Keratinocyte (primary cell): Measurements from ENCODE around the gene MAPK7. TPM values are rescaled to one million over a fixed set of nuclear protein-coding genes. Genes with fewer than 3 reads are reported as not detected.

ENCODE experiments used
- DNase-seq: peaks from one replicate; pipeline ENCODE4 v3.0.0-alpha.2; 2011; ENCODE audit warnings: low read depth, missing footprints, low spot score
- FAIRE-seq: peaks from 2 replicates; lab custom pipeline; 2011; peaks lifted over from hg19 to GRCh38; lab: Jason Lieb, UNC
- H2AFZ ChIP-seq: 2 replicates; pipeline ENCODE4 v1.6.0; 2012; ENCODE audit warnings: low read length, control low read depth, inconsistent platforms; ENCODE audit not compliant: control insufficient read depth
- H3K27ac ChIP-seq: 2 replicates; pipeline ENCODE4 v1.5.1; 2011; ENCODE audit warnings: low read length; ENCODE audit not compliant: control insufficient read depth, insufficient read depth
- H3K27me3 ChIP-seq: 3 replicates; pipeline ENCODE4 v1.6.0; 2011; ENCODE audit warnings: low read length; ENCODE audit not compliant: control insufficient read depth, insufficient read depth; ENCODE audit errors: extremely low read depth
- H3K36me3 ChIP-seq, 2 experiments: 2 replicates in 1 of 2; 3 replicates in 1 of 2; pipeline ENCODE4 v1.5.1; 2011; ENCODE audit warnings: low read length in 2 of 2, mild to moderate bottlenecking in 1 of 2; ENCODE audit not compliant: control insufficient read depth in 2 of 2, insufficient read depth in 2 of 2; ENCODE audit errors: extremely low read depth in 1 of 2
- H3K4me1 ChIP-seq: 3 replicates; pipeline ENCODE4 v1.5.1; 2011; ENCODE audit warnings: low read length; ENCODE audit not compliant: control insufficient read depth, insufficient read depth; ENCODE audit errors: extremely low read depth
- H3K4me2 ChIP-seq: 3 replicates; pipeline ENCODE4 v1.6.0; 2011; ENCODE audit warnings: low read depth, low read length; ENCODE audit not compliant: control insufficient read depth, insufficient read depth; ENCODE audit errors: extremely low read depth
- H3K4me3 ChIP-seq, 3 experiments: fragments of 200-600 bp in 1 of 3; sonication (generic) in 1 of 3; 2 replicates in 2 of 3; 3 replicates in 1 of 3; pipeline ENCODE4 v1.5.1; 2011 to 2016; ENCODE audit warnings: low read length in 3 of 3, mild to moderate bottlenecking in 3 of 3, control low read depth in 2 of 3, inconsistent platforms in 1 of 3, low read depth in 1 of 3, mixed read lengths in 1 of 3, mixed run types in 1 of 3, moderate library complexity in 1 of 3; ENCODE audit not compliant: control insufficient read depth in 2 of 3, insufficient read depth in 2 of 3; ENCODE audit errors: extremely low read depth in 1 of 3
- H3K79me2 ChIP-seq: 2 replicates; pipeline ENCODE4 v1.6.0; 2012; ENCODE audit warnings: low read length; ENCODE audit not compliant: control insufficient read depth, insufficient read depth
- H3K9ac ChIP-seq: 3 replicates; pipeline ENCODE4 v1.6.0; 2011; ENCODE audit warnings: low read length; ENCODE audit not compliant: control insufficient read depth, insufficient read depth; ENCODE audit errors: extremely low read depth
- H3K9me1 ChIP-seq: 3 replicates; pipeline ENCODE4 v1.6.0; 2011; ENCODE audit warnings: low read length; ENCODE audit not compliant: control insufficient read depth, insufficient read depth; ENCODE audit errors: extremely low read depth
- H3K9me3 ChIP-seq: 2 replicates; pipeline ENCODE4 v1.5.1; 2012; ENCODE audit warnings: low read depth, low read length; ENCODE audit not compliant: control insufficient read depth
- H4K20me1 ChIP-seq: 3 replicates; pipeline ENCODE4 v1.6.0; 2011; ENCODE audit warnings: low read length; ENCODE audit not compliant: control insufficient read depth, insufficient read depth; ENCODE audit errors: extremely low read depth
- CTCF ChIP-seq, 3 experiments: IDR thresholded peaks in 1 of 3; conservative IDR thresholded peaks in 1 of 3; optimal IDR thresholded peaks in 1 of 3; 2 replicates in 2 of 3; 3 replicates in 1 of 3; pipeline versions ENCODE3 to v1.5.1; 2011; ENCODE audit warnings: low read length in 3 of 3, mild to moderate bottlenecking in 3 of 3, moderate library complexity in 2 of 3, control low read depth in 1 of 3, inconsistent platforms in 1 of 3; ENCODE audit not compliant: insufficient read depth in 2 of 3; ENCODE audit errors: extremely low read depth in 1 of 3
- EZH2 ChIP-seq: IDR thresholded peaks from one replicate; pipeline ENCODE4 v1.6.1; 2012; ENCODE audit warnings: inconsistent platforms, mild to moderate bottlenecking, low read length, moderate library complexity
- dilution Hi-C: fragments of 300-500 bp; cut with MboI; formaldehyde crosslinking; loops from one replicate; pipeline ENCODE4 v1.7.0; 2020; ENCODE audit warnings: low sequenced_read_pairs; ENCODE audit not compliant: extremely low pct_ligation_motif_present
- polyA plus RNA-seq, 5 experiments: library from polyadenylated mRNA; depleted of rRNA in 3 of 5; stranded (reverse) in 3 of 5; stranded (forward) in 1 of 5; unstranded in 1 of 5; fragments of >200 nt; gene quantifications; 1 replicate in 1 of 5; 2 replicates in 3 of 5; 3 replicates in 1 of 5; pipeline versions ENCODE4 v1.2.1 to v1.2.3, GENCODE V29; 2011 to 2012; ENCODE audit warnings: missing spikeins in 2 of 5, low read depth in 1 of 5, low replicate concordance in 1 of 5

Gene MAPK7
- polyA plus RNA-seq, 1 donor (not counting 4 experiments of a cell fraction or from before 2014, with no cell fraction given) = 4.3 TPM

GRCh38 chr17:19392303-19392702 is 14.0 kb downstream of the MAPK7 start:
- no peaks in the 10 kb centered on the region for H3K9me3 ChIP-seq
- no peaks in the 10 kb centered on the region for H3K27me3 ChIP-seq
- no peak overlapping the region for H3K27ac ChIP-seq
- H3K9ac ChIP-seq = no peak overlapping the region
- H3K4me2 ChIP-seq = no peak overlapping the region
- no peaks in the 10 kb centered on the region for H4K20me1 ChIP-seq
- no peak for DNase-seq
- no peak overlapping the region for H3K4me3 ChIP-seq
- H3K9me1 ChIP-seq = no peaks in the 10 kb centered on the region
- no peaks in the 10 kb centered on the region for H3K36me3 ChIP-seq
- dilution Hi-C loops = no loop called here
- TF ChIP-seq CTCF (optimal IDR thresholded peaks at IDR 0.05 in 1 of 3, IDR thresholded peaks at IDR 0.05 in 1 of 3, conservative IDR thresholded peaks at IDR 0.05 in 1 of 3; ENCODE audit: extremely low read depth in 1 of 3, insufficient read depth in 2 of 3, low read length in 3 of 3) (no peak), EZH2 (no peak)
- H2AFZ ChIP-seq = no peak overlapping the region
- peaks cover 1% of the 10 kb centered on the region for H3K4me1 ChIP-seq
- H3K79me2 ChIP-seq = no peaks in the 10 kb centered on the region
- no peak for FAIRE-seq

- H3K79me2 ChIP-seq = no peaks in the 10 kb centered on the region
- no peak overlapping the region for H3K4me2 ChIP-seq
- H3K4me1 ChIP-seq = peaks cover 11% of the 10 kb centered on the region
- H3K9me3 ChIP-seq = no peaks in the 10 kb centered on the region
- H3K9me1 ChIP-seq = no peaks in the 10 kb centered on the region
- no peak overlapping the region for H3K9ac ChIP-seq
- dilution Hi-C loops = no loop called here
- H4K20me1 ChIP-seq = no peaks in the 10 kb centered on the region
- H2AFZ ChIP-seq = peak overlapping the region; percentile 26
- H3K27me3 ChIP-seq = no peaks in the 10 kb centered on the region
- no peaks in the 10 kb centered on the region for H3K36me3 ChIP-seq
- no peak overlapping the region for H3K27ac ChIP-seq
- no peak for TF ChIP-seq EZH2
- TF ChIP-seq CTCF (optimal IDR thresholded peaks at IDR 0.05 in 1 of 3, IDR thresholded peaks at IDR 0.05 in 1 of 3, conservative IDR thresholded peaks at IDR 0.05 in 1 of 3; ENCODE audit: extremely low read depth in 1 of 3, insufficient read depth in 2 of 3, low read length in 3 of 3) = peak; percentile 19 to 46 (median 43)
- DNase-seq = no peak
- no peak overlapping the region for H3K4me3 ChIP-seq
- no peak for FAIRE-seq
Measured at GRCh38 chr17:19397556-19398041, 19.3 kb downstream of the MAPK7 start.
